HG03103 (cell line): Measurements from ENCODE around the gene EFNA5.

Experiments used
- ATAC-seq: cut with Tn5 transposase; IDR thresholded peaks from one replicate; pipeline ENCODE4 v1.9.1; 2021; ENCODE audit warnings: low read depth; ENCODE audit not compliant: unreplicated experiment

The EFNA5 gene

DNA sequence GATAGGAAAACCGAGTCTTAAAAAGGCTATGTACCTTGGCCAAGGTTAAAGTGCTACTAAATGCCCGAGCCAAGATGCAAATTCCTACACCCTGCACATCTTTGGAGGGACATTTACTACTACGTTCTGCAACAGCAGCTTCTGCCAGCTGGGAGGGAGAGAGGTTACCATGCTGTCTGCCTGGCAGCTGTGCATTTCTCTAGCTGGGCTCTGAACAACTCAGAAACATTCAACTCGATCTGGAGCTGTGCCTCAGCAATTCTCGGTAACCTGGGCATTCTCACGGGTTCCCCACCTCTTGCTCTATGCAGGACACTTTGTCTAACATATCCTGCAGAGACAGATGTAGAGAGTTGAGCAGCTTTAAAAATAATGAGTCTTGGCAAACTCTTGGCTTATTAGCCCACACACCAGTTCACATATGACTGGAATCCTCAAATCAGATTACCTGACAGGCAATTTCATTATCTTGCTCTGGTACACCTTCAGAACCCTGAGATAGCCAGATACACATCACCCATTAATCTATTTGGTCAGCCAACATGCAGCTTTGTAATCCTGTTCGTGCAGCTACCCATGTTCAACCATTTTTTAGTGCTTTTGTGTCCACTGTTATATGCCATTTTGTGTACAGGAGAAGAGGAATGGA, 115.8 kb downstream of the EFNA5 start:
- ATAC-seq = no peak

DNA sequence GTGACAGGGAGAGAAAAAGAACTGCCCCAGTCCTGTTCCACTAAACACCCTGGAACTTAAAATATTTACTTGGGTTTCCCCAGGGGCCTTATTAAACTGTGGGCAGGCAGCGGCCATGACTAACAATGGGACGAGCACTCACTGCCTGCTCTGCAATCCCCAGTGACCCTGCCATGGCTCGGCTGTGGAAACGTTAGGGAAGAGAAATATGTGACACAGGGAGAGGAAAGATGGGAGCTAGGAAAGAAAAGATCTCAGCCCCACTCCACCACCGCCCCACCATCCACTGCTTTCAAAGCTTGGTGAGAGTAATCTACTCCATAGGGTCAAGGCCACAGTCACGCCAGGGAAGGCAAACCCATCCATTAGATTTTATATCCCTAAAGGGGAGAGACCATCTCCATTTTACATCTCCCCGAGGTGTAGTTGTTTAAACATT, 117.6 kb downstream of the EFNA5 start:
- no peak for ATAC-seq

DNA sequence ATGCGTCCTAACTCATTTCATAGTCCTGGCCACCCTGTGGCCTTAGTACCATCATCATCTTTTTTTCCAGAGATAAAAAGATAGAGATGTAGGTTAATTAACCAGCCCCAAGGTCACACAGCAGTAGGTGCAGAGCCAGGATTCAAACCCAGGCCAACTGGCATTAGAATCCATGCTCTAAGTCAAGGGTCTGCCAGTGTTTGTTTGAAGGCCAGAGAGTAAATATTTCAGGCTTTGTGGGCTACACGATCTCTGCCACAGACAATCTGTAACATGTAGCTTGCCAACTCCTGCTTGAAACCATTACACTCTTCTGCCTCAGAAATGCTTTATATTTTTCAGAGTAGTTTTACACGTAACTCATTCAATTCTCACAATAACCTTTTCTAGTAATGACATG, 119.6 kb downstream of the EFNA5 start:
- ATAC-seq = no peak

DNA sequence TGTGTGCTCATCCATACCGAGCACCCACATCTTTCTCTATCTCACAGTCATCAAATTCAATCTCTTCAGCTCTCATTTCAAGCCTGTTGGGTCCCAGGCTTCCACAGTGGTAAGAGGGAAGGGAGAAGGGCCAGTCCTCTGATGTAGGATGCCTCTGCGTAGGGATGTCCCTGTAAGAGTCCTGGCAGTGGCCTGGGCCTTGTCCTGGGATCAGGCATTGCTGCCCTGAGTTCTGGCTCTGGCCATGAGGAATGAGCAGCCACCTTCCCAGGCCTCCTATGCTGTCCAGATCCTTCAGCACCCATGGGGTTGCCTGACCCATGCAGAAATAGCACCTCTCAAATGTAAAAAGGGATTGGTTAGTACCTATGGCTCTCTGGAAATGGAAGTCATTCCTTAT, 121.2 kb downstream of the EFNA5 start:
- no peak for ATAC-seq

DNA sequence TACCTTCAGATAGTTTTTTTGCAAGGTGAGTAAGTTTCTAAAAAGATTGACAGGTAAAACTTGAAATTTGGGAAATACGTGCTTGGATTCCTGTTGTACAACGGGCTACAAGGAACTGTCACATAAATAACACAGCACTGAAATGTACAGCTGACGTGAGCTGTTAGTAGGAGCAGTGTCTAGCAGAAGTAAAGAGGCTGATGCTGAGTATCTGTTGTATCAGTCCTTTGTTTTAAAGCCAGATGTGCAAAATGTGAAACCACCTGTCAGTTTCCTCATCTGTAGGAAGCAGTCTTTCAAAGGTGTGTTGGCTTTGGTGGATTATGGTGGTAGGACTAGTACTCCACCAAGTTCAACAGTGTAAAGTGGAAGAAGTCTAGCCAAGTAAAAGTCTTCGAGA, 122.3 kb downstream of the EFNA5 start:
- ATAC-seq = no peak

DNA sequence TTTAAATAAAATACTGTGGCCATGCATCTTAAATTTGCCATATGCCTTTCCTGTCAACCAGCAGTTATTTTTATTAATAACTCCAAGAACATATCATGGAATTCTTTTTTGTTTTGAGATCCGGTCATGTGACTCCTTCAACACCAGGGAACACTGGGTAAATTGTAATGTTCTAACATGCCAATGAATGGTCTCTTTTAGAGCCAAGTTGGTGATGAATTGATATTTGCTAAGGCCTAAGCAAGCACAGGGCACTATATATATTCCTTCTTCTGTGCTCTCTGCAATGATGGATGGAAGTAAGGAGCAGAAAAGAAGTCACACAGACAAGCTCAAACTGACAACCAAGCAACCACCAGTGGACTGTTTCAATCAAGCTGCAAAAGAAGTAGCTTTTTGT, 124.0 kb downstream of the EFNA5 start:
- no peak for ATAC-seq

DNA sequence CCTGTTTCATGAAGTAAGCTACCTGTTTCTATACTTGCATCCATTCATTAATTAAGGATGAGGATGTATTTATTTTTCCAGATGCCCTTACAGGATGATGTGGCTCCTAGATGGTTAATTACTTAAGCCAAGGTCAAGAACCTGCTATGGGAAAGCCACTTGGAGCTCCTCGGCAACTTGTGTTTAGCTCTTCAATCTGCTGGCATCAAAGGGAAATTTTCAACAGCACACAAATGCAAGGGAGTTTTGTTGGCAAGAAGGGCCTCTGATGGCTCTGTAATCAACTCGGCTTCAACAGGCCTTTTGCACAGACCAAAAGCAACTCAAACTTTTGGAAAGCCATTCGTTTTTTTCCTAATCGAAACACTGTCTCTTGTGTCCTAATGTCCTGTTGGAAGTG, 125.3 kb downstream of the EFNA5 start:
- no peak for ATAC-seq

DNA sequence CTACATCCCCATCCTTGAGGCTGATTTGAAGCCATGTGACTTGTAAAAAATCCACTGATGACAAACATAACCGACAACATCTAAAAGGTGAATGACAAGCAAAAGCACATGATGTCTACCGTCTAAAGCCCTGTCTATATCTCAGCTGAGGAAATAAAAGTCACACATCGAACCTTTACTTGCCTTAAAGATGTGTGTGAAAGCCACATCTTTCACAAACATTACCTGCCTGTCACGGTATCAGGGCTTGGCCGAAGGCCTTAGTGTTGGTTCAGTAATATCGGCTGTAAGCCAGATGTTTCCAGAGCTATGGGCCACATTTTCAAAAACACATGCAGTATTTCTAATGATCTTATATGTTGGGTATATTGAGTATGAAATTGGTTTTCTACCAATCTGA, 125.8 kb downstream of the EFNA5 start:
- ATAC-seq = no peak

DNA sequence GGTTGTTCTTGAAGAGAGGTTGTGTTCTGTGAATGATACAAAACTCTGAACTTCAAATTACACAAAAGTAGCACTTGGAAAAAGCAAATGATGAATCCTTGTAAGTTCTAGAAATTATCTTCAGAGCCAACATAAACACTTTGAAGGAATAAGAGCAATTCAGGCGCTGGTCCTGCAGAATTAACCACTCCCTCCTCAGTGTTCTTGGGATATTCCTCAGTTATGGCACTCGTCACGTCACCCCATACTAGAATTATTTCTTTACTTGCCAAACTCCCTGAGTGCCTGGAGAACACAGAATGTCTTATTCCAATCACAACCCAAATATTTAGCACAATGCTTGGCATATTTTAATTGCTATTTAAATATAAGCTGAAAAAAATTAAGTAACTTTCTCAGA, 126.3 kb downstream of the EFNA5 start:
- no peak for ATAC-seq

DNA sequence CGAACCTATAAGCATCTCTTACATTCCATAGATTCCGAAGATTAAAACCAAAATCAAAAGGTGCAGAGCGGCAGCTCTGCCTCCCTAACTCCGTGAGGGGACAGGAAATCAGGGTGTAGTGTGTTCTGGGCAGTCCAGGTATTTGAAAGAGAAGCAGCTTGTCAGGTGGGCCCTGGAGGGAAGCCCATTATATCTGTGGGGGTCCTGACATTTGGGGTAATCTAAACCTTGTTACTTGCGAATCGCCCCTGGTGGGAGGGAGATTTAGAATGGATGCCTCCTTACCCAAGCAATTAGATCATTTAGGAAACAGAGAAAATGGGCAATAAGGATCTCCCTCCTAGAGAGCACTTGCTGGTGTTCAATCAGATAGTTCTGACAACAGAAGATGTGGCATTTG, 126.9 kb downstream of the EFNA5 start:
- no peak for ATAC-seq

DNA sequence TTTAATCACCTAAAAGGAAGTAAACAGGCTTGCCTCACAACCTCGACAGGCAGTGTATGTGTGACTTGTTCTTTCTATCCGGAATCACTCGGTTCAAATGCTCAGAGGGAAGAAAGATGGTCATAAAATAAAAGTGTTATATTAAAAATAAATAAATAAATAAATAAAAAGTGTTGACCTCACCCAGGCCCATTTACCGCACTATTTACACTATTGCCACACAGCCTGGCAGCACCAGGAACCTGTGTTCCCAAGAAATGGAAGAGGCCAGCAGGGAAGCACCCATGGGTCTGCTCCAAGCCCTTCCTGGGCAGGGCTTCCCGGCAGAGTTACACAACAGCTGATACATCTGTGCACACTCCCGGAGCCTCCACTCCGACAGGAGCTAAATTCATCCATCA, 127.9 kb downstream of the EFNA5 start:
- ATAC-seq = no peak

DNA sequence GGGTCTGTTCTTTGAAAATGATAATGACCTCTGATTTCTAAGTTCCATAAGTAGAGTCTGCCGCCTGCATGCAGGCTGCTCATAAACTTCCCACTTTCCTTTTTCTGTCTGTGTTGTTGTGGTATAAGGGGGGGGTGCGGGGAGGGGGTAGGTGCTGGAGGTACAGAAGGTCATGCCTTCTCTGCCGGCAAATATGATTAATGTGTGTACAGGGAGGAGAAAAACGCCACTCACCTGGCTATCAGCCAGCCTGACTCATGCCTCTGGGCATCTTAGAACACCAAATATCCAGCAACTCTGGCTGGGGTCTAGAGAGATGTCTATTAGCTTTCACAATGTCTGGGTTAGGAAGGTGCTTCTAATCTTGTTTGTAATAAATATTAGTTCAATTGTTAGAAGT, 128.3 kb downstream of the EFNA5 start:
- peak; percentile 50 for ATAC-seq

DNA sequence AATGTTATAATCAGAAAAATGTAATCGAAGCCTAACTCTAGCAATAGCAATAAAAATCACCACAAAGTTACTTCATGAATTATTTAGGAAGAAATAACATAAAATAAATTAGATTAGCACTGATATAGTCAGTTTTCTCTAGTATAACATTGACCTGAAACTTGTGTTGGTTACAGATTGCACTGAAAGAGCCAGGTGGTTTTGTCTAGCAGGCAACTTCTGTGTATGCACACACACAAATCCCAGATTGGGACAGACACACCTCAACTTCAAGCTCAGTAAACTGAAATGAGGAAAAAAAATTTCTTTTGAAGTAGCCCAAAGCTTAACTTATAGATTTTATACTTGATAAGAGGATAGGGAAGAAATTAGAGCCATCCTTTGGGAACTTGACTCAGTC, 129.3 kb downstream of the EFNA5 start:
- ATAC-seq = no peak

DNA sequence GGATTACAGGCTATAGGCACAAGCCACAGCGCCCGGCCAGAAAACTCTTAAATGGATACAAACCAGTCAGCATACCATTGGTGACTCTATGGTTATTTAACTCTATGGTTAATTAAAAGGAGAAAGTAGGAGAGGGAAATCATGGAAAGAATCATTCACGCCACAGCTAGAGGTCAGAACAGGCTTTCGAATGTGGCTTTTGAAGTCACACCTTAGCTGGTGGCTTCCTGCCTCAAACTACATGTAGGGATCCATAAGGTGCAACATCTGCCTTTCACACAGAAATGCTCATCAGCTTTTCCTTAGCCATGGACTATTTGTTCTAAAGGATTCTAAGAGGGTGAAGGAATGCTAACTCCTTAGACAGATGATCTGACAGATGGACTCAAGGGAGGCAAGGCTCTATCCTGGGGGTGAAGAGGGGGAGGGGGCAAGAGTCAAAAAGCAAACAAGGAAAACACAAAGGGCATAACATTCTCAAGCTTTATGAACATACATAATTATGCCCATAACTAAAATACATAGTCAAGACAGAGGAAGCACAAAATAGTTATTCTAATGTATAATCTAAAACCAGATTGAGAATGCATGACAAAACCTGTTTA, 130.9 kb downstream of the EFNA5 start:
- no peak for ATAC-seq

DNA sequence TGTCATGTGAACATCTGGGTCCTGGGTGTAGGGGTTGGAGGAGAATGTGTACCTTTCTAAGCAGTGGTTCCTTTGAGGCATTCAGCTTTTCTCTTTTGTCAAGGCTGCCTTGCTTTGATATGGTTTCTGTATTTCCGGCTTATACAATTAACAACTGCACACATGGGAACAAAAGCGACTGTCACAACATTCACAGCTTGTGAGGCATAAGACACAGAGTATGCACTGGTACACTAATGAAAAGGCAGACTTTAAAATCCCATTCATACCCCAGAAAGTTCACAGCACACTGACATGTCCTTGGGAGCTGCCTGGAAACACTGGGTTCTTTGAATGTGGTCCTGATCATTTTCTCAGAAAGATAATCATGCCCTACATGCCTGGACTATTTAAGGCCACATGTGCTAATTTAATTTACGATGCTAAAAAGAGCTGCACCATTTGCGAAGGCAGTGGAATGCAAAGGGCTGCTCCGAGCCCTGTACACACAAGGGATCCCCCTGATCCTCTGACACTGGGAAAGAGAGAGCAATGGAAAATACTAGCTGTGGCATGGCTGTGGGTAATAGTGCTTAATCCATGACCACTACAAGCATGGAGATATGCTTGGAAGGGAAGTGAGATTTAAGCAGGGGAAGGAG, 131.8 kb downstream of the EFNA5 start:
- ATAC-seq = no peak

DNA sequence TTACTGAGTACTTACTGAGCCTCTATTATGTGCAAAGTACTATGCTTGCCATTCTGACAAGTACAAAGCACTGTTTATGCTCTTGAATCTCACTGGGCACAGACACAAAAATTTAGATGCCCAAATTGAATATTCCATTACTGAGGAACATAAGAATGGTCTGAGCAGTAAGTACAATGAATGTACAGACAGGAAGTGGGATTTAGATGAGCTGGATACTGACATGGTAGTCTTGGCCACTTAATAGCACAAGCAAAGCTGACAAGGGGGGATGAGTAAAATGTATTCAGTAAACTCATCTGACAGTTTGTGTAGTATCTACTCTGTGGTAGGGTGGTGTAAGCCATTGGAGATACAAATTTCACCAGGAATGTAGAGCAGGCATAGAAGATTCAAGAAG, 132.4 kb downstream of the EFNA5 start:
- ATAC-seq = no peak

DNA sequence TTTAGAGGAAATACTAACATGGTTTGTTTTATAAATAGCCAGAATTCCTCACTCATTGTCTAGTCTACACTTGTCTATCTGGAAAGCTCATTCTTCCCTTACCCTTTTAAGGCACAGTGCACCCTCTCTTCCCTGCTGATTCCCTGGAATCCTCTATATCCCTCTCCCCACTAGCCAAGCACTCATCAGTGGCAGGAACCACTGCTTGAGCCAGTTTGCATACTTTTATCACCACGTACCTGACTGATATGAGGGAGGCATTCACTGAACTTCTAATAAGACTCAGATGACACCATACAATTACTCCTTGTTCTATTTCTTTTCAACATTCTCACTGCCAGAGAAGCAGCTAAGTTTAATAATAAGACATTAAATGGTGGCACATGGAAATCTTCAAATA, 134.9 kb downstream of the EFNA5 start:
- ATAC-seq = no peak

DNA sequence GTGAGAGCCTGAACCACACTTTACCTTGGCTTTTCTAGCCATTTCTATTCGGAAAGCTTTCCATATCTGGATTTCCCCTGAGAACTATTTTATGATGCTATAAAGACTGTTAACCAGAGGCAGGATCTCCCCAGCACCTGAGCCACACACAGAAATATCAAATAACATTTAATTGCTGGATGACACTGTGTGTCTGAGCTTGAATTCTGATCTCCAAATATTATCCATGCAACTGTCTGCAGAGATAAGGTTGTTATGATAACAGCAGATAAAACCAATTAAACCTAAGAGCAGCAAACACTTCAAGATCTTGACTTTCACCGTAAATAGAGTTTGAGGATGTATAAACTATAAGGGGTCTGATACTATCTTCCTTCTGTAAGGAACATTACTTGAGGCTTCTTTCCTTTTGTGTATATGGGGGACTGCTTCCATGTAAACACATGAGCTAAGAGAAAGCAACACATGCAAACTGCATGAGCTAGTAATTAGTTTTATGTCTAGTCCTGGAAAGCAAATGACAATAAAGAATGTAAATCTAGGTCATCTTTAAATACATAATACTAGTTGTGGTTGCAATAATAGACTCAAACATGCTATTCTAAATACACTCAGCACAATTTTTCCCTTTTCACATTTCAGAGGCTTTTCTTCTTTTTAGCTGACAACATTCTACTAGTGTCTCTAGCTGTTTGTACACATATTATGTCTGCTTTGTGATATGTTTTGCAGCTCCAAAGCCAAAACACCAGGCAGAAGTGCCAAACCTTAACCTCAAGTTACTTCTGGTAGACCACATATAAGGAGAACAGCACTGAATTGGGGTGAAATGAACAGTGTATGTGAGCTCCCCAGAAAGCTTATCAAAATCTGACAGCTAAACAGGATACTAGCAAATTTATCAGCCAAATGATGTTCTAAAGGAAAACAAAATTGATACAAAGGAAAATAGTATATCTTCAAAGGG, 136.5 kb downstream of the EFNA5 start:
- ATAC-seq = no peak

DNA sequence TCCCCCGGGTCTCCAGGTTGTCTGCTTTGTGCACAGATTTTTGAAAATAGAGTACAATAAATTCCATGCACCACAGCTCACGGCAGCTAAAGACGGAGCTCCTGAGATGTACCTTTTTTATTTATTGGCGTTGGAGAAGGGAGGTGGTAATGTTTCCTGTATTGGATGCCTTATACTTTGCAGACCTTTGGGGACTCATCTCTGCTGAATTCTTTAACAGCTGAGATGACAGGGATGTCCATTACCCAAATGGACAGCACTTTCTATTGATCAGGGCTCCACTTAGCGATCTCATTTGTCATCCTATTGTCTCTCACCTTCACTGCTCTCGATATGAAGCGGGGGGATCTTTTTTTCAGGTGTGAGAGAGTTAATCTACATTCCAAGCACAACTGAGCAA, 137.8 kb downstream of the EFNA5 start:
- ATAC-seq = no peak

DNA sequence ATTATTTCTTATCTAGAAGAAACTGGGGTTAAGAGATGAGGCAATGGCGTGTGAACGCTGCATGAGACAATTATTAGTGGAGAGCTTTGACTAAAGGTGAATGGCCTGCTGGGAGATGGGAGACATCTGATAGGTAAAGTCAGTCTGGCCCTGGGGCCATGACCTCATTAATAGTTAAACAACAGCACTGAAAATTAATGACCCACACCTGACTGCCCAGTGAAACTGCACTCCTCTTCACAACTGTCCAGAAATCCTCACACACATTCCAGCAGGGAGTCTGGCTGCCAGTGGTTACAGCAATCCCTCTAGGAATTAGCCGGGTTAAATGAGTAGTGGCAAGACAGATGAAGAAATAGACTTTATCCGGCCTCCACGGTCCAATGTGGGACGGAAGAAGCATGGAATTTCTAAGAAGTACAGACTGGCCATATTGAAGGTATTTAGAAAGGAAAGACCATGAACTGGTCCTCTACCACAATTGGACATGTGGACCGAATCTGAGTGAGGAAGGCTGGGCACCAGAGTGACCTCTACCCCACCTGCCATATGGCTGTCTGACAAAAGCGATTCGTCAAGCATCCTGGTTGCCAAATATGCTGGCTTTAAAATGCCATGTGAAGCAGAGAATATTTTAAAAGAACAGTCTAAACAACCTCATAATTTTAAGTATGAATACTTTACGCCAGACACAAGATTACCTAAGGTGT, 138.4 kb downstream of the EFNA5 start:
- ATAC-seq = no peak

DNA sequence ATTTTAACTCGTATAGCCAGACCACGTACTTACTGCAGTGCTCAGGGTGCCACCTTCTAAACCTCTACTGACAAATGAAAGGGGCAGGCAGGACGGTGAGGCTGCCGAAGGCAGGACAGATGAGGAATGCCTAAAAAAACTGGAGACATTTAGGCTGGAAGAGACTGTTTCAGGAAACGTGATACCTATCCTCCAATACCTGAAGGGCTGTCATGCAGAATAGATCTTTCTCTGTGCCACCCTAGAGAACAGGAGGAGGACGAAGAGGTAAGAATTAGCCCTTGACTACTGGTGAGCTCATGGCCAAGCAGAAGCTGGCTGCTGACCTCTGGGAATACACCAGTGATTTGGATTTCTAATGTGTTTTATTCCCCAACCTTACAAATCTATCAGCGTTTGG, 139.4 kb downstream of the EFNA5 start:
- no peak for ATAC-seq
